NCI-H510A treated with DMSO at 0.1 percent for 48 hours (cell line): Measurements from ENCODE around the gene NLGN2.

ENCODE experiments used
- DNase-seq: peaks from one replicate; lab custom pipeline; 2025; lab: John Stamatoyannopoulos, UW

NLGN2 gene

GRCh38 chr17:7466318-7466638 is 58.6 kb downstream of the NLGN2 start:
- no peak for DNase-seq

- no peak for DNase-seq
These were observed 59.1 kb downstream of the NLGN2 start for GRCh38 chr17:7466639-7467341.

GRCh38 chr17:7467498-7467897 is 59.9 kb downstream of the NLGN2 start:
- no peak for DNase-seq

GRCh38 chr17:7468290-7468689 is 60.6 kb downstream of the NLGN2 start:
- DNase-seq, result no peak

GRCh38 chr17:7468804-7469389 is 61.3 kb downstream of the NLGN2 start:
- DNase-seq, result no peak
